ENCODE data around the gene SMPD3.

The SMPD3 gene

GRCh38 chr16:68396481-68396880, 51.8 kb downstream of the SMPD3 start:
- Histone ChIP-seq H2AFZ (ENCODE audit: low read depth, low read length) (no peak overlapping the region), H3K27ac (ENCODE audit: low read length) (no peak overlapping the region), H3K4me3 (ENCODE audit: low read length) (no peak overlapping the region), H3K4me1 (ENCODE audit: low read length) (peaks cover 6% of the 10 kb centered on the region), H4K20me1 (ENCODE audit: insufficient read depth, low read length) (no peaks in the 10 kb centered on the region), H3K4me2 (ENCODE audit: low read length) (0 out of 2 replicates have a peak overlapping the region, but pooled peaks have one; percentile 9), H3K9ac (ENCODE audit: low read length) (no peak overlapping the region), H3K27me3 (ENCODE audit: low read depth, low read length) (no peaks in the 10 kb centered on the region), H3K36me3 (replicated peaks; ENCODE audit: low read depth, low read length) (no peaks in the 10 kb centered on the region), H3K79me2 (ENCODE audit: low read length) (no peaks in the 10 kb centered on the region), H3K9me3 (ENCODE audit: insufficient read depth, low read length) (no peaks in the 10 kb centered on the region)
- no peak for TF ChIP-seq EZH2phosphoT487 (IDR thresholded peaks at IDR 0.05; ENCODE audit: low read depth)
- TF ChIP-seq CTCF (IDR thresholded peaks at IDR 0.05; ENCODE audit: low read depth, low read length) = peak; percentile 69

DNA sequence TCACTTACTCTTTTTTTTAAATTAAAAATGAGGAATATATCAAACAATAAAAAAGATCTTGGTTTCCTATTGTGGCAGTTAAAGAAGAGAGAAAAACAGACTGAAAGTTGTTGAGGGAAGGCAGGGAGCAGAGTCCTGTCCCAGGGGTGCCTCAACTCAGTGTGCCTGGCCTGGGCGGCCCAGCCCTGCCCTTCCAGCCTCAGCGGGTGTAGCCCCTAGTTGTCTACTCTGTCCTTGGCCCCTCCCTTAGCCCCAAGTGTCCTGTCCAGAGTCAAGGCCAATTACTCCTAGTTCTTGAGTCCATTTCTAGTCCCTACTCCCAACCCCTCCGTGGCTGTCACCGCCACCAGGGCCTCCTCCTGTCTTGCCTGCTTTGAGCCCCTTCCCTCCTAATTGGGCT, 52.5 kb downstream of the SMPD3 start:
- Histone ChIP-seq H3K27me3 (ENCODE audit: low read depth, low read length) (no peaks in the 10 kb centered on the region), H2AFZ (ENCODE audit: low read depth, low read length) (no peak overlapping the region), H3K4me3 (ENCODE audit: low read length) (no peak overlapping the region), H3K4me1 (ENCODE audit: low read length) (peaks cover 6% of the 10 kb centered on the region), H3K4me2 (ENCODE audit: low read length) (no peak overlapping the region), H3K27ac (ENCODE audit: low read length) (no peak overlapping the region), H3K36me3 (replicated peaks; ENCODE audit: low read depth, low read length) (no peaks in the 10 kb centered on the region), H3K79me2 (ENCODE audit: low read length) (no peaks in the 10 kb centered on the region), H4K20me1 (ENCODE audit: insufficient read depth, low read length) (no peaks in the 10 kb centered on the region), H3K9me3 (ENCODE audit: insufficient read depth, low read length) (no peaks in the 10 kb centered on the region), H3K9ac (ENCODE audit: low read length) (no peak overlapping the region)
- TF ChIP-seq CTCF (IDR thresholded peaks at IDR 0.05; ENCODE audit: low read depth, low read length) = no peak
- TF ChIP-seq EZH2phosphoT487 (IDR thresholded peaks at IDR 0.05; ENCODE audit: low read depth) = no peak

DNA sequence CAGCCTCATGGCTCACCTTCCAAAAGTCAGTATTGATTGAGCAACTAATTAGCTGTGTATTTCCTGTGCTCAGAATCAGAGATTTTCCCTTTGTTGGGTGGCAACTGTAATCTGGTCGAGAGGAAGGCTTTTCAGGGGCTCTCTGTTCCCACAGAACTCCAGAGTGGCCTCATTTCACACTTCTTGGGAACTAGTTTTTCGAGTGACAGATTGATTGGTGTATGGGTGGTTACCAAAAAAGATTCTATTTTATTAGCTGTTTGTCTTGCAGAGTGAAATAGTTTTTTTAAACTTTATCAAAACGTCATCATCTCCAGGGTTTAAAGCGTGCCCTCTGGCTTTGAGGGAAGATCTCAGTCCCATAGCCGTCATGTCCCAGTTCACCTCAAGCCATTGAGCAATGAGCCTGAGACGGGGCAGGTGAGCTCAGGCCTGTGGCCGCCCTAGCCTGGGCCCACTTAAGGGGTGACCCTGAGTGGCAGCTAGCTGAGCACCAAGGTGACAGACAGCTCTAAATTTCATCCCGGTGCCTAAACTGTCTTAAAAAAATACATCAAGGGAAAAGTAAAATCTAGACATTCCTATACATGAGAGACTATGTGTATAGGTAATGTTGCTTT, 53.0 kb downstream of the SMPD3 start:
- Histone ChIP-seq H2AFZ (ENCODE audit: low read depth, low read length) (no peak overlapping the region), H4K20me1 (ENCODE audit: insufficient read depth, low read length) (no peaks in the 10 kb centered on the region), H3K36me3 (replicated peaks; ENCODE audit: low read depth, low read length) (no peaks in the 10 kb centered on the region), H3K9me3 (ENCODE audit: insufficient read depth, low read length) (no peaks in the 10 kb centered on the region), H3K27me3 (ENCODE audit: low read depth, low read length) (no peaks in the 10 kb centered on the region), H3K4me3 (ENCODE audit: low read length) (no peak overlapping the region), H3K4me1 (ENCODE audit: low read length) (peaks cover 6% of the 10 kb centered on the region), H3K79me2 (ENCODE audit: low read length) (no peaks in the 10 kb centered on the region), H3K4me2 (ENCODE audit: low read length) (no peak overlapping the region), H3K27ac (ENCODE audit: low read length) (no peak overlapping the region), H3K9ac (ENCODE audit: low read length) (no peak overlapping the region)
- TF ChIP-seq CTCF (IDR thresholded peaks at IDR 0.05; ENCODE audit: low read depth, low read length) = no peak
- TF ChIP-seq EZH2phosphoT487 (IDR thresholded peaks at IDR 0.05; ENCODE audit: low read depth) = no peak

GRCh38 chr16:68393333-68393732, 55.0 kb downstream of the SMPD3 start:
- Histone ChIP-seq H3K36me3 (replicated peaks; ENCODE audit: low read depth, low read length) (no peaks in the 10 kb centered on the region), H2AFZ (ENCODE audit: low read depth, low read length) (no peak overlapping the region), H3K9ac (ENCODE audit: low read length) (no peak overlapping the region), H3K4me3 (ENCODE audit: low read length) (no peak overlapping the region), H3K4me1 (ENCODE audit: low read length) (peaks cover 6% of the 10 kb centered on the region), H3K79me2 (ENCODE audit: low read length) (no peaks in the 10 kb centered on the region), H3K27me3 (ENCODE audit: low read depth, low read length) (no peaks in the 10 kb centered on the region), H3K4me2 (ENCODE audit: low read length) (no peak overlapping the region), H4K20me1 (ENCODE audit: insufficient read depth, low read length) (no peaks in the 10 kb centered on the region), H3K27ac (ENCODE audit: low read length) (no peak overlapping the region), H3K9me3 (ENCODE audit: insufficient read depth, low read length) (no peaks in the 10 kb centered on the region)
- TF ChIP-seq EZH2phosphoT487 (IDR thresholded peaks at IDR 0.05; ENCODE audit: low read depth) (no peak), CTCF (IDR thresholded peaks at IDR 0.05; ENCODE audit: low read depth, low read length) (no peak)
